Islet of Langerhans (tissue), 1 donor: ENCODE data around the gene FHOD1.
A peak's percentile ranks its signal among the peaks of the same experiment; 100 is the strongest.

Source experiments
- FAIRE-seq: peaks from one replicate; lab custom pipeline; 2011; peaks lifted over from hg19 to GRCh38; lab: Jason Lieb, UNC

The FHOD1 gene

GRCh38 chr16:67230809-67231660 is 16.2 kb downstream of the FHOD1 start:
- no peak for FAIRE-seq

GRCh38 chr16:67229906-67230808 is 17.1 kb downstream of the FHOD1 start:
- no peak for FAIRE-seq

- FAIRE-seq = no peak
Measured at GRCh38 chr16:67228905-67229304, 18.4 kb downstream of the FHOD1 start.

GRCh38 chr16:67228034-67228785 is 19.1 kb downstream of the FHOD1 start:
- no peak for FAIRE-seq

- no peak for FAIRE-seq
Measured at GRCh38 chr16:67227567-67227921, 19.7 kb downstream of the FHOD1 start.

GRCh38 chr16:67226804-67227566 is 20.3 kb downstream of the FHOD1 start, which contains the start of gene TMEM208:
Gene TMEM208 (plus strand): TSS chr16:67227130. CDS start chr16:67227219, 89 bp downstream.
- FAIRE-seq = peak; percentile 84

- no peak for FAIRE-seq
Measured at GRCh38 chr16:67226295-67226803, 20.9 kb downstream of the FHOD1 start.

- no peak for FAIRE-seq
Measured at GRCh38 chr16:67223992-67224391, 23.3 kb downstream of the FHOD1 start.

GRCh38 chr16:67216612-67217490 is 30.4 kb downstream of the FHOD1 start:
- FAIRE-seq = no peak

GRCh38 chr16:67215706-67216105 is 31.6 kb downstream of the FHOD1 start:
- no peak for FAIRE-seq

GRCh38 chr16:67213197-67214019 is 33.9 kb downstream of the FHOD1 start:
- no peak for FAIRE-seq

- no peak for FAIRE-seq
Measured at GRCh38 chr16:67212766-67213165, 34.5 kb downstream of the FHOD1 start.

- FAIRE-seq = no peak
Measured at GRCh38 chr16:67211674-67212073, 35.6 kb downstream of the FHOD1 start.

GRCh38 chr16:67210069-67210937 is 37.0 kb downstream of the FHOD1 start:
- no peak for FAIRE-seq

GRCh38 chr16:67209565-67209964 is 37.7 kb downstream of the FHOD1 start:
- FAIRE-seq = no peak

- no peak for FAIRE-seq
Measured at GRCh38 chr16:67208154-67208896, 39.0 kb downstream of the FHOD1 start.

GRCh38 chr16:67207249-67208091 is 39.8 kb downstream of the FHOD1 start:
- FAIRE-seq = no peak
